Activated CD4-positive, alpha-beta T cell treated with anti-CD3 and anti-CD28 coated beads, Interleukin-2, amount 10 ng/mL, durations not matched to agents 24 days and 14 days (primary cell): ENCODE measurements around the gene KLK10. TPM values are rescaled to one million over a fixed set of nuclear protein-coding genes. Genes with fewer than 3 reads are reported as not detected.
"Not testable (repeated sequence)": the region's sequence is repeated elsewhere in the genome, so short reads cannot be mapped to it uniquely, and the experiment has no call there.

Source experiments
- DNase-seq: peaks from one replicate; pipeline ENCODE4 v3.0.0; 2022
- H3K27ac Mint-ChIP-seq: one replicate; pipeline ENCODE4 v1.8.0; 2022; ENCODE audit warnings: mild to moderate bottlenecking, mixed read lengths
- H3K27me3 Mint-ChIP-seq: one replicate; pipeline ENCODE4 v1.8.0; 2022; ENCODE audit warnings: mixed read lengths
- H3K36me3 Mint-ChIP-seq: one replicate; pipeline ENCODE4 v1.8.0; 2022; ENCODE audit warnings: low read depth, mild to moderate bottlenecking, mixed read lengths
- H3K4me1 Mint-ChIP-seq: one replicate; pipeline ENCODE4 v1.8.0; 2021; ENCODE audit warnings: mixed read lengths
- H3K4me3 Mint-ChIP-seq: one replicate; pipeline ENCODE4 v1.8.0; 2022; ENCODE audit warnings: mild to moderate bottlenecking, moderate library complexity, mixed read lengths
- H3K9me3 Mint-ChIP-seq: one replicate; pipeline ENCODE4 v1.8.0; 2021; ENCODE audit warnings: mixed read lengths
- intact Hi-C: fragments of 100-400 bp; cut with micrococcal nuclease; formaldehyde crosslinking; loops from one replicate; pipeline ENCODE4 v1.15.1; 2023
- total RNA-seq: library from RNA; stranded (reverse); gene quantifications from 2 replicates; pipeline ENCODE4 v1.2.3, GENCODE V29; 2022

The KLK10 gene
- total RNA-seq, 1 donor from 2014 or later, result not detected

DNA sequence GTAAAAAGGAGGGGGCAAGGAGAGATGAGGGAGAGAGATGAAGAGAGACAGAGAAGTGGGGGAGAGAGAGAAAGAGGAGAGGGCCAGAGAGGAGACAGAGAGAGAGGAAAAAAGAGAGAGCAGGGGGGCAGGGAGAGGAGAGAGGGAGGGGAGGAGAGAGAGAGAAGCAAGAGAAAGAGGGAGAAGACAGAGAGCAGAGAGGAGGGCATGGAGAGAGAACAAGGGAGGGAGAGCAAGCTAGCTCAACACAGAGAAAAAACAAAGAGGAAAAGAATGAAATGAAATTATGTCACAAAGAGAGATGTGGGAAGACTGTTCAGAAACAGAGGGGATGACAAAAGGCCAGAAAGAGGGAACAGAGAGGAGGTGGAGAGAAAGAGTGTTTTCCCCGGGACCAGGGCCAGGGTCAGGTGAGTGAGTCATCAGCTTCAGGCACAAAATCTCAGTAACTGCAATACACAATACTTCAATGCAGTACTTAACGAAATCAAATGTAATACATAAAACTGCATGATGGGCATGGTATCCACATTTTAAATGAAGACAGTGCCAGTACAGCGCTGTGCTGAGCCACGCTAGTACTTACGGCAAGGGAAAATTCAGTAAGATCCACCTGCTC, 40.6 kb downstream of the KLK10 start:
- no peak overlapping the region for H3K27ac Mint-ChIP-seq
- no peaks in the 10 kb centered on the region for H3K36me3 Mint-ChIP-seq
- no peaks in the 10 kb centered on the region for H3K4me1 Mint-ChIP-seq
- H3K27me3 Mint-ChIP-seq, result peaks cover 12% of the 10 kb centered on the region
- H3K9me3 Mint-ChIP-seq, result no peaks in the 10 kb centered on the region
- no peak overlapping the region for H3K4me3 Mint-ChIP-seq
- no peak for DNase-seq
- intact Hi-C loops, result no loop called here

DNA sequence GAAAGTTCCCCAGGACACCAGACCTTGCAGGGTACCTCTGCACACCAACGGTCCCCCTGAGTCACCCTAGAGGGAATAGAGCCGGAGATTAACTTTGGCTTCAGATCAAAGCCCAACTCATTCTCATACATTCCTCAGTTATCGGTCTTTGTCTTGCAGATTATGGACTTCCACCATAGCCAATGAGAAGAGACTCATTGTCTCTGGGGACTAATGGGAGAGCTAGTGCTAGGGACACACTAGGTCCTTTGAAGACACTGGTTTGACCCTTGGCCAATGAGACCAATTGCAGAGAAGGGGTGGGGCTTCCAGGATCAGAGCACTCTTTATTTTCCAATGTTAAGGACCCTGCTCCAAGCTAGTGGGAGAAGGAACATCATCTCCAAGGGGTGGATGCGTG, 41.9 kb downstream of the KLK10 start:
- peaks cover 11% of the 10 kb centered on the region for H3K27me3 Mint-ChIP-seq
- no peak overlapping the region for H3K4me3 Mint-ChIP-seq
- H3K36me3 Mint-ChIP-seq, result no peaks in the 10 kb centered on the region
- no peak overlapping the region for H3K27ac Mint-ChIP-seq
- DNase-seq, result no peak
- H3K4me1 Mint-ChIP-seq, result no peaks in the 10 kb centered on the region
- no peaks in the 10 kb centered on the region for H3K9me3 Mint-ChIP-seq
- intact Hi-C loops, result no loop called here

DNA sequence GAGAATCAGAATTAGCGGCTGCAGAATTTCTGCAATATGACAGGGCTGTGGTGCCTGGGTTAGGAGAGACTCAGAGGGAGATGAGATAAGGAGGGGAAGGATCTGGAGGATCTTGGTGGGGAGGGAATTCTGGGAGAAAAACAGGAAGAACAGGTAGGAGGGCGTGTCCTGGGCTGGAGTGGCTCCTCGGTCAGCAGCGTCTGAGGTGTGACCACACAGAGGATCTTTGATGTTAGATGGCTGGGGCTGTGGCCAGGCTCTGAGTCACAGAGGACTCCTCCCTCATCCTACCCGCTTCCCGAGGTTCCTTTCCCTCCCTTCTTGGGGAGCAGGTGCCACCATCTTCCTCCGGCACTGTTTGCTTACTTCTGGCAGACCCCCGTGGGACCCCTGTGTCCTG, 43.7 kb downstream of the KLK10 start:
- H3K4me3 Mint-ChIP-seq, result no peak overlapping the region
- H3K27ac Mint-ChIP-seq, result no peak overlapping the region
- peaks cover 7% of the 10 kb centered on the region for H3K27me3 Mint-ChIP-seq
- H3K4me1 Mint-ChIP-seq, result no peaks in the 10 kb centered on the region
- no peak for DNase-seq
- no peaks in the 10 kb centered on the region for H3K36me3 Mint-ChIP-seq
- H3K9me3 Mint-ChIP-seq, result no peaks in the 10 kb centered on the region
- intact Hi-C loops, result no loop called here

DNA sequence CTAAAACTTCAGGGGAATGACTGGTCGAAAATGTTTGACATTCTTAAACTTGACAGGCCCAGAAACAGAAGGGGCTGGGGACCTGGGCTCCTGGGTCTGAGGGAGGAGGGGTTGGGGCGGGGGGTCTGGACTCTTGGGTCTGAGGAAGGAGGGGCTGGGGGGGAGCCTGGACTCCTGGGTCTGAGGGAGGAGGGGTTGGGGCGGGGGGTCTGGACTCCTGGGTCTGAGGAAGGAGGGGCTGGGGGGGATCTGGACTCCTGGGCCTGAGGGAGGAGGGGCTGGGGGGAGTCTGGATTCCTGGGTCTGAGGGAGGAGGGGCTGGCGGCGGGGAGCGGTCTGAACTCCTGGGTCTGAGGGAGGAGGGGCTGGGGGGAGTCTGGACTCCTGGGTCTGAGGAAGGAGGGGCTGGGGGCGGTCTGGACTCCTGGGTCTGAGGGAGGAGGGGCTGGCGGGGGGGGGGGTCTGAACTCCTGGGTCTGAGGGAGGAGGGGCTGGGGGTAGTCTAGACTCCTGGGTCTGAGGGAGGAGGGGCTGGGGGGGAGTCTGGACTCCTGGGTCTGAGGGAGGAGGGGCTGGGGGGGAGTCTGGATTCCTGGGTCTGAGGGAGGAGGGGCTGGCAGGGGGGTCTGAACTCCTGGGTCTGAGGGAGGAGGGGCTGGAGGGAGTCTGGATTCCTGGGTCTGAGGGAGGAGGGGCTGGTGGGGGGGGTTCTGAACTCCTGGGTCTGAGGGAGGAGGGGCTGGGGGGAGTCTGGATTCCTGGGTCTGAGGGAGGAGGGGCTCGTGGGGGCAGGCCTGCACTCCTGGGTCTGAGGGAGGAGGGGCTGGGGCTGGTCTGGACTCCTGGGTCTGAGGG, 44.6 kb downstream of the KLK10 start:
- H3K27me3 Mint-ChIP-seq, result peaks cover 7% of the 10 kb centered on the region
- no peaks in the 10 kb centered on the region for H3K9me3 Mint-ChIP-seq
- no peaks in the 10 kb centered on the region for H3K36me3 Mint-ChIP-seq
- no peaks in the 10 kb centered on the region for H3K4me1 Mint-ChIP-seq
- intact Hi-C loops, result no loop called here
- no peak for DNase-seq
- no peak overlapping the region for H3K27ac Mint-ChIP-seq
- no peak overlapping the region for H3K4me3 Mint-ChIP-seq

DNA sequence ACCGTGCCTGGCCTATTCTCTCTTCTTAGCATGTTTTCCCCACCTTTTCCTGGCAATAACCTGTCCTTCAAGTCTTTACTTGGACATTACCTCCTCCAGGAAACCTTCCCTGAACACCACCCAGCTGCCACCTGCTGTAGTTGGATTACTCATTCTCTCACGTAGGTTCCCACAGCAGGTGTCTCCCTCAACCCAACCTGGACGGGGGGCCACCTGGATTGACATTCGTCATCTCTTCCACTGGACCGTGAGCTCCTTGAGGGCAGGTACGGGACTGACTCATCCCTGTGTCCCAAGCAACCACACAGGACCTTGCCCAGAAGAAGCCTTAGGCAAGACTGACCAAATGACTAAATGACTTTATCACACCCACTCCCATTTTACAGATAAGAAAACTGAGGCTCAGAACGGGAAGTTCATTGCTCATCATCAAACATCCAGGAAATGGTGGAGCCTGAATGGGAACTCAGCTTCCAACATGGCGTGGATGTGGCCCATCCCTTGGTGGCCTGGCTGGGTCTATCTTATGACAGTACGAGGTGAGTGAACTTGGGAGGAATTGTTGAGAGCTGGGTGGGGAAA, 46.6 kb downstream of the KLK10 start:
- intact Hi-C loops, result no loop called here
- Mint-ChIP-seq H3K36me3 (no peaks in the 10 kb centered on the region), H3K27me3 (peaks cover 7% of the 10 kb centered on the region), H3K27ac (no peak overlapping the region), H3K4me1 (no peaks in the 10 kb centered on the region), H3K4me3 (no peak overlapping the region), H3K9me3 (no peaks in the 10 kb centered on the region)
- DNase-seq, result no peak

DNA sequence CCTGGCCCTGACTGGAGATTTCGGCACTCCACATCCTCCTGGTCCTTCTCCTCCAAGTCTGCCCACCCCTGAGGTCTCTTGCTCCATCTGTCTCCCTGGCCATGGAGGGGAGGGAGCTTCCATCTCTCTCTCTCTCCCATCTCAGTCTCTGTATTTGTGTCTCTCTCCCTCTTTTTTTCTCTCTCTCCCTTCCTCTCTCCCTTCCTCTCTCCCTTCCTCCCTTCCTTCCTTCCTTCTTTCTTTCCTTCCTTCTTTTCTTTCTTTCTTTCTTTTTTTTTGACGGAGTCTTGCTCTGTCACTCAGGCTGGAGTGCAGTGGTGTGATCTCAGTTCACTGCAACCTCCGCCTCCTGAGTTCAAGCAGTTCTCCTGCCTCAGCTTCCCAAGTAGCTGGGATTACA, 49.7 kb downstream of the KLK10 start:
- H3K27me3 Mint-ChIP-seq, H3K9me3 Mint-ChIP-seq, H3K27ac Mint-ChIP-seq, intact Hi-C loops, DNase-seq, H3K36me3 Mint-ChIP-seq, H3K4me3 Mint-ChIP-seq, H3K4me1 Mint-ChIP-seq: not testable (repeated sequence)

DNA sequence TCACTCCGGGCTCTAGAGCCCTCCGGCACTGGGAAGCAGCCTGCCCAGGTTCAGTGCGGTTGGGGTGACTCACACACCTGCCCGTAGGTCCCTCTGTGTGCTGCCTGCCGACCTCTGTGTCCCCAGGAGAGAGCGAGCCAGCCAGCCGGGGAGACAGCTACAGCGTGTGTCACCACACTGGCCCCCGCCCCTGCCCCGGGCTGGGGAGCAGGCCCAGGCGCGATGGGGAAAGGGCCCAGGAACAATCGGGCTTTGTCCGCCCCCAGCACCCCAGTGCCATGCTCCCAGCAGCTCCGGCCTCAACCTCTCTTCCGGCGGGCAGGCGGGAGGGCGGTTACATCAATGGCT, 50.1 kb downstream of the KLK10 start, which contains the start of gene KLK6:
KLK6 (minus strand) TSS at position 179 of the 348 bp plus-strand sequence. CDS start 1,487 bp downstream, outside the sequence.
- Mint-ChIP-seq H3K4me3 (no peak within 1 kb of the TSS), H3K27me3 (peaks cover 6% of the 10 kb centered on the region), H3K4me1 (no peaks in the 10 kb centered on the region), H3K27ac (no peak within 1 kb of the TSS), H3K9me3 (no peaks in the 10 kb centered on the region), H3K36me3 (no peaks in the 10 kb centered on the region)
- intact Hi-C loops, result no loop called here
- DNase-seq, result no peak

DNA sequence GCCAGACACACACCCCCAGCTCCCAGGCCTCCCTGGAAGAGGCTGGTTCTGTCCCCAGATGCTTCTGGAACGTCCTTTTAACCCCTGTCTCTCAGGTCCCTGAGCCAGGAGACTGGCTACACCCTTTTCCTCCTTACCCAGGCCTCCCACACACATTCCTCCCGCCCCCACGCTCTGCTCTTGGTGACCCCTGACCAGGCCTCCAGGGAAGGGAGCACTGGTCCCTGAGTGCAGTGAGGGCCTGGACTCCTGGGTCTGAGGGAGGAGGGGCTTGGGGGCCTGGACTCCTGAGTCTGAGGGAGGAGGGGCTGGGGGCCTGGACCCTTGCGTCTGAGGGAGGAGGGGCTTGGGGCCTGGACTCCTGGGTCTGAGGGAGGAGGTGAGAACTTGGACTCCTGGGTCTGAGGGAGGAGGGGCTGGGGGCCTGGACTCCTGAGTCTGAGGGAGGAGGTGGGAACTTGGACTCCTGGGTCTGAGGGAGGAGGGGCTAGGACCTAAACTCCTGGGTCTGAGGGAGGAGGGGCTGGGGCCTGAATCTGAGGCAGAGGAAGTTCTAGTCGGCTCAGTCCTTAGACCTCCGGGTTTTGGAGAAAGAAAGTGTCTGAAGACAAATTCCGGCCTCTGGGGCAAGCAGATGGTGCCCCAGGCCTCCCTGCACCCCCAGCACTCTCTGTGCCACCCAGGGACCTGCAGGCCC, 50.6 kb downstream of the KLK10 start:
- Mint-ChIP-seq H3K27ac (no peak overlapping the region), H3K4me3 (no peak overlapping the region), H3K27me3 (peaks cover 5% of the 10 kb centered on the region), H3K4me1 (no peaks in the 10 kb centered on the region), H3K36me3 (no peaks in the 10 kb centered on the region), H3K9me3 (no peaks in the 10 kb centered on the region)
- intact Hi-C loops, result no loop called here
- no peak for DNase-seq

DNA sequence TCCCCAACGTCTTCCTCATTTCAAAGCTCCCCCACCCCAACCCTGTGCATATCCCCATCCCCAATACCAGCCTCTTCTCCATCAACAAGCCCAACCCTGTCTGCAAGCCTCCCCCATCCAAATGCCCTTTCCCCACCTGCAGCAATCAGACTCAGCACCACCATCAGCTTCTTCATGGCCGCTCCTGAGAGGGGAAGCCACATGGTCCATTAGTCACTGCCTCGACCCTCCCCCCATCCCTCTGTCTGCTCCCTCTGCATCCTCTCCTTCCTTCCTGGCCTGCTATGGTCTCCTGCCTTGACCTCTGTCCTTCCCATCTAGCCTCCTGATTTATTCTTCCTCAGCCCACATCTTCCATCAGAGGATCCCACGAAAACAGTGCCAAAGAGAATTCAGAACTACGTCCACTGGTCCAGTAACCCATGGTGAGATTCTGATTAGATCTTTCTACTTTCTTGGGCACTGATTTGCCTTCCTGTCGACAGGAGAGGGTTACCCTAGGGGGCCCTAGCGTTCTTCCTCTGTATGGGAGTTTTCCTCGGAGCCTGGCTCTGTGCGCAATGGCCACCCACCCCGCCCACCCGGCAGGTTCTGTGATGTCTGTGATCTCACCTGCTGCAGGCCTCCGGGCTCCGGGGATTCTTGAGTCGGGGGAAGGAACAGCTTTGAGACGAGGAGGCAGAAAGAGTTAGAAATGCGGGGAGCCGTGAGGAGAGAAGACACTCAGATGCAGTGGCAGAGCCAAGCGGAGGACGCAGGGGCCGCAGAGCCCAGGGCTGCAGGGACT, 51.4 kb downstream of the KLK10 start:
- no peaks in the 10 kb centered on the region for H3K9me3 Mint-ChIP-seq
- H3K4me1 Mint-ChIP-seq, result no peaks in the 10 kb centered on the region
- intact Hi-C loops, result no loop called here

DNA sequence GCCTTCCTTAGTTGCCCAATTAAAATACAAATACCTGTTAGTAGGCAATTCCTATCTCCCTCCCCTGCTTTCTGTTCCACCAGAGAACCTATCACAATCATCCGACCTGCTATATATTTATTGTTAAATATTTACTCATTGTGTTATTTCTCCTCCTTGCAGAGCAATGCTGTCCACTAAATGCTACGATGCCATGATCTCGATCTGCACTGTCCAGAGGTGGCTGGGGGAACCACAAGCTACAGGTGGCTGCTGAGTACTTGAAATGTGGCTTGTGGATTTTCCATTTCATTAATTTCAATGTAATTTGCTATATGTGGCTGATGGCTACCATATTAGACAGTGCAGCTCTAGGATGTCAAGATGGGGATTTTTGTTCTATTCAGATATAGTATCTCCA, 55.2 kb downstream of the KLK10 start:
- intact Hi-C loops, result no loop called here
- no peak overlapping the region for H3K27ac Mint-ChIP-seq
- peaks cover 2% of the 10 kb centered on the region for H3K27me3 Mint-ChIP-seq
- no peak for DNase-seq
- peaks cover 4% of the 10 kb centered on the region for H3K9me3 Mint-ChIP-seq
- H3K36me3 Mint-ChIP-seq, result no peaks in the 10 kb centered on the region
- no peak overlapping the region for H3K4me3 Mint-ChIP-seq
- H3K4me1 Mint-ChIP-seq, result no peaks in the 10 kb centered on the region

More for the DNA sequence above, 51.4 kb downstream of the KLK10 start:
- no peak overlapping the region for H3K27ac Mint-ChIP-seq
- H3K36me3 Mint-ChIP-seq, result no peaks in the 10 kb centered on the region
- no peak overlapping the region for H3K4me3 Mint-ChIP-seq
- no peak for DNase-seq
- peaks cover 5% of the 10 kb centered on the region for H3K27me3 Mint-ChIP-seq

DNA sequence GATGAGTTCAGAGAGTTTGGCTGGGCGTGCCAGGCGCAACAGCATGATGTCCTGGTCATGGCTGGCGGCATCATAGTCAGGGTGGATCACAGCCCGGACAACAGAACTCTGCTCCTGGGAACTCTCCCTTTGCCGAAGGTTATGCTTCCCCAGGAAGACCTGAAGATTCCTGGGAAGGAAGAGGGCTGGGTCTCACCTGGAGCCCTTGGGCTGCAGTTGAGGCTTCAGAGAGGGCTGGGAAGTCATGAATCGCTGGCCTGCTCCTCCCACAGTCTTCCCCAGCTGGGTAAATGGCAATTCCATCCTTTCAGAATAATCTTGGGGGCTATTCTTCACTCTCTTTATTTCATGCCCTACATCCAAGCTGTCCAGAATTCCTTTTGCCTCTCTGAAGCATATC, 56.1 kb downstream of the KLK10 start:
- Mint-ChIP-seq H3K27ac (no peak overlapping the region), H3K27me3 (peaks cover 2% of the 10 kb centered on the region), H3K9me3 (peaks cover 4% of the 10 kb centered on the region), H3K4me3 (no peak overlapping the region), H3K36me3 (no peaks in the 10 kb centered on the region), H3K4me1 (no peaks in the 10 kb centered on the region)
- intact Hi-C loops, result no loop called here
- no peak for DNase-seq
